Cardiac muscle cell (in vitro differentiated cells and primary cell): Measurements from ENCODE around the gene ACOT7. TPM values are rescaled to one million over a fixed set of nuclear protein-coding genes. Genes with fewer than 3 reads are reported as not detected.

Experiments used
- DNase-seq, 2 donors: peaks; one replicate each; pipeline versions ENCODE4 v3.0.0 to v3.0.0-alpha.2; 2010 to 2017; ENCODE audit warnings: low read depth in 1 of 2, low spot score in 1 of 2
- H3K27ac ChIP-seq: fragments of 200-600 bp; sonication (generic); 2 replicates; pipeline ENCODE4 v1.5.1; 2016
- H3K27me3 ChIP-seq: fragments of 200-600 bp; sonication (generic); 2 replicates; pipeline ENCODE4 v1.6.0; 2016; ENCODE audit warnings: control low read depth
- H3K36me3 ChIP-seq: fragments of 200-600 bp; sonication (generic); 2 replicates; pipeline ENCODE4 v1.5.1; 2016; ENCODE audit warnings: control low read depth
- H3K4me1 ChIP-seq: fragments of 200-600 bp; sonication (generic); 2 replicates; pipeline ENCODE4 v1.8.1; 2017; ENCODE audit warnings: low read depth, mild to moderate bottlenecking, mixed run types
- H3K4me3 ChIP-seq: fragments of 200-600 bp; sonication (generic); 2 replicates; pipeline ENCODE4 v1.5.1; 2016; ENCODE audit warnings: mild to moderate bottlenecking
- H3K9me3 ChIP-seq: fragments of 200-600 bp; sonication (generic); 2 replicates; pipeline ENCODE4 v1.5.1; 2017; ENCODE audit warnings: low read depth, mild to moderate bottlenecking, control low read depth
- CTCF ChIP-seq: IDR thresholded peaks from 2 replicates; pipeline ENCODE4 v1.5.1; 2012; ENCODE audit warnings: low read depth, mild to moderate bottlenecking, low read length
- polyA plus RNA-seq: library from polyadenylated mRNA; unstranded; fragments of >200 nt; fragmentation: Nextera tagmentation; extraction: Ambion mirVana; gene quantifications from 2 replicates; pipeline ENCODE4 v1.2.1, GENCODE V29; 2016
- total RNA-seq: library from RNA; depleted of rRNA; stranded (reverse); fragments of >200 nt; gene quantifications from 2 replicates; pipeline ENCODE4 v1.2.3, GENCODE V29; 2016

Gene ACOT7
- total and polyA plus RNA-seq, 2 experiments from 2014 or later = 11.8 to 51.2 TPM

GRCh38 chr1:6357243-6357936 is 36.2 kb downstream of the ACOT7 start:
- H3K27ac ChIP-seq = no peak overlapping the region
- peaks cover 16% of the 10 kb centered on the region for H3K4me1 ChIP-seq
- no peak overlapping the region for H3K4me3 ChIP-seq
- H3K36me3 ChIP-seq = no peaks in the 10 kb centered on the region
- H3K27me3 ChIP-seq = no peaks in the 10 kb centered on the region
- no peaks in the 10 kb centered on the region for H3K9me3 ChIP-seq
- DNase-seq = no peak
- peak; percentile 15 for TF ChIP-seq CTCF

- Histone ChIP-seq H3K9me3 (no peaks in the 10 kb centered on the region), H3K36me3 (no peaks in the 10 kb centered on the region), H3K4me3 (no peak overlapping the region), H3K27me3 (no peaks in the 10 kb centered on the region), H3K27ac (no peak overlapping the region), H3K4me1 (peaks cover 16% of the 10 kb centered on the region)
- TF ChIP-seq CTCF = no peak
- no peak for DNase-seq
Measured at GRCh38 chr1:6355621-6356020, 37.9 kb downstream of the ACOT7 start.

- peaks cover 13% of the 10 kb centered on the region for H3K4me1 ChIP-seq
- no peaks in the 10 kb centered on the region for H3K9me3 ChIP-seq
- TF ChIP-seq CTCF = no peak
- no peak overlapping the region for H3K27ac ChIP-seq
- DNase-seq = no peak
- H3K4me3 ChIP-seq = no peak overlapping the region
- no peaks in the 10 kb centered on the region for H3K36me3 ChIP-seq
- H3K27me3 ChIP-seq = no peaks in the 10 kb centered on the region
Measured at GRCh38 chr1:6354659-6355317, 38.8 kb downstream of the ACOT7 start.

GRCh38 chr1:6353955-6354658 is 39.5 kb downstream of the ACOT7 start:
- H3K4me1 ChIP-seq = peaks cover 6% of the 10 kb centered on the region

GRCh38 chr1:6353619-6353954 is 40.0 kb downstream of the ACOT7 start:
- H3K27me3 ChIP-seq = no peaks in the 10 kb centered on the region
- peaks cover under 1% of the 10 kb centered on the region for H3K4me1 ChIP-seq
- no peak overlapping the region for H3K4me3 ChIP-seq
- H3K27ac ChIP-seq = no peak overlapping the region
- H3K9me3 ChIP-seq = no peaks in the 10 kb centered on the region
- no peak for TF ChIP-seq CTCF
- DNase-seq = no peak
- H3K36me3 ChIP-seq = no peaks in the 10 kb centered on the region

More at GRCh38 chr1:6353955-6354658, 39.5 kb downstream of the ACOT7 start:
- Histone ChIP-seq H3K27me3 (no peaks in the 10 kb centered on the region), H3K36me3 (no peaks in the 10 kb centered on the region), H3K27ac (no peak overlapping the region), H3K4me3 (no peak overlapping the region), H3K9me3 (no peaks in the 10 kb centered on the region)
- TF ChIP-seq CTCF = no peak
- DNase-seq = peak; percentile 29 to 34
